IPS-NIHi7 (cell line): Measurements from ENCODE around the gene BORCS6.
"Not testable (repeated sequence)": the region's sequence is repeated elsewhere in the genome, so short reads cannot be mapped to it uniquely, and the experiment has no call there.

Experiments used
- DNase-seq: peaks from one replicate; pipeline ENCODE4 v3.0.0; 2012; ENCODE audit warnings: mixed read lengths; ENCODE audit errors: extremely low spot score

Gene BORCS6

DNA sequence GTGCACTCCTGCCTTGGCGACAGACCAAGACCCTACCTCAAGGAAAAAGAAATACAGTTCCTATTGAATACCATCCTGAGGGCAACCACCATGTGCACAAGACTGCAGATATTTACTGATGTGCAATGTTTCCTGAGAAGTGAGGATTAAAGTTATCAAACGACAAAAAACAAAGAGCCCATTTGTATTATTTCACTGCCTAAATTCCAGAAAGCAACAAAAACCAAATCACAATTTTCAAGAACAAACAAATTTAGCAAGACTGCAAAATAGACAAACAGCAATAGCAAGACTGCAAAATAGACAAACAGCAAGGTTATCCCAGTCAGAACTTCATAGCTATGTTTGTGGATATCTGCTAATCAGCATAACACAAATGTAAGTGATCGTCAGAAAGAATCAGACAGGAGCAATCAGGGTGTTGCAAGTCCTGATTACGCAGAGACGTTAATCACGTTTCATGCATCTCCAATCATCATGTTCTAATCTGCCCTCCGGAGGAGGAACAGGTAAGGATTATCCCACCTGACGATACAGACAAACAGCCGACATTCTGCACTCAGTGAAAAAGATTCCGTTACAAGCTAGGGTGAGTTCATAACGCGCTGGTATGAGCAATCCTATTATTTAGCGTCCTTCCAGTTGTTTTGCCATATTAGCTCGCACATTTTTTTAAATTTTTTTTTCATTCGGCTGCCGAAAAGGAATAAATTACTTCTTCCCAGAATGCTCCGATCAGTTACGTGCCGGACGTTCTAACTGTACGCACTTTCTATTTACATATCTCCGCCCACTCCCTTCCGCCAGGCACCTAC lies 16.7 kb downstream of the BORCS6 start:
- DNase-seq, result no peak

GRCh38 chr17:8170186-8170585 lies 19.8 kb downstream of the BORCS6 start:
- not testable (repeated sequence) for DNase-seq

DNA sequence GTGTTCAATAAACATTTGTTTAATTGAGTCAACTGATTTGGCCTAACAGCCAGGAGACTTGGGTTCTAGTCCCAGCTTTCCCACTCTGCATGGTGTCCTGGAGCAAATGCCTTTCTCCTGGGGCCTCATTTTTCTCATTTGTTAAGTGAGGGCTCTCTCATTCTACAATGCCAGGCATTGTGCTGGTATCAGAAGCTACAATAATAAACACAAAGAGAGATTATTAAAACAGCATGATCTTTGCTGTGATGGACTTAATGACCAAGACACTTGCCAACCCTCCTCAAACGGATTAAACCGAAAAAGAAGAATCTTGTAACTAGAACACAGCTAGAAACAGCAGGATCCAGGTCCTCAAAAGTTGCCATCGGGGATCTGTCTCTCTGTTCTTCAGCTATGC lies 22.5 kb downstream of the BORCS6 start:
- no peak for DNase-seq

- DNase-seq, result no peak
Measured at GRCh38 chr17:8166731-8167130, 23.2 kb downstream of the BORCS6 start.

DNA sequence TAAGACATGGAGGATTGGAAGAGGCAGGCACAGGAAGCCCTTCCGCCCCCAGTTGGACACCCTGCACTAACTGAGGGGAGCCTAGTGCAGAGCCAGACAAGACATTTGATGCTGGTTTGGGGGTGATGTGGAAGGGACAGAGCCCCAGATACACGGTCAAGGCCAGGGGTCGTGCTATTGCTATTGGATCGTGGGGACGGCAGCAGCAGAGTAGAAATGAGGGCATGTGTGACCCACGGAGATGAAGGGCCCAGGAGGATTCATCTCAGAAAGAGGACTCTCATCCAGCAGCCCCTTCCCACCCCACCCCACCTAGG lies 25.2 kb downstream of the BORCS6 start:
- no peak for DNase-seq

- DNase-seq, result peak; percentile 31
Measured at GRCh38 chr17:8163978-8164814, 25.8 kb downstream of the BORCS6 start.

DNA sequence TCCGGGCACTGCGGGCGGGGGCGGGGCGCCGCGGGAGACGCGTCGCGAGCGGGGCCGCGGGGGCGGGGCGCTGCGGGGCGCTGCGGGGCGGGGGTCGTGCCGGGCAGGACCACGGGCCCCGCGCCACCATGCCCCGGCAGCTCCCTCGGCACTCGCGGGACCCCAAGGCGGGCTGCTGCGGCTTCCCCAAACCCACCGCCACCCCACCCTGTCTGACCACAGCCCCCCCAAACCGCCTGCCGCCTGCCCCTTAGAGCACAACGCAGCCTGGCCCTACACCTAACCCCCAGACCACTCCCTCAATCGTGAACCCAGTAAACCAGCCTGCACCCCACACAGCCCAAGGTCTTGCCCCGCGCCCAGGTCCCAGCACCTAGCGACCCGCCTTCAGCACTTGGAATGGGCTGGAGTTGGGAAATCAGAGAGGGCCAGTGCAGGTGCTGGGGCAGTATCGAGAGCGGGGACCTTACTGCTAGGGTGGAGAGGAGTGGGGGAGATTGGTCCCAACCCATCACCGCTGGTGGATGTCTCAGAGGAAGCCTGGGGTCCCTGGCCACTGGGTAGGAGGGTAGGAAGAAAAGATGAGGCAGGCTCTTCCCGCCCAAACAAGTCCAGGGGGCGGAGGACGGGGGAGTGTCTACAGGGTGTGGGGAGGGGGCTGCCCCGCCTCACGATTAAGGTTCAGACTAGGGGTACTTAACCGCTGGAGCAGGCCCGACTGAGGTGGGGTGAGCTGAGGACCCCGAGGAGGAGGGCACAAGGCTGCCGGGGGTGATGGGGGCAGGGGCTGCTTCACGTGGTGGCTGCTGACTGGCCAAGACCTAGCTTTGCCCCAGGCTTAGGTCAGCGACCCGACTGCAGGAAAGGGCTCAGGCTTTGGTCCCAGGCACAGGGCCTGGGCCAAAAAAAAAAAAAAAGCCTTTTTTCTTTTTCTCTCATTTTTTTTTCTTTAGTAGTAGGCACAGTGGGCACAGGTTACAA lies 26.7 kb downstream of the BORCS6 start:
- DNase-seq, result peak; percentile 63

DNA sequence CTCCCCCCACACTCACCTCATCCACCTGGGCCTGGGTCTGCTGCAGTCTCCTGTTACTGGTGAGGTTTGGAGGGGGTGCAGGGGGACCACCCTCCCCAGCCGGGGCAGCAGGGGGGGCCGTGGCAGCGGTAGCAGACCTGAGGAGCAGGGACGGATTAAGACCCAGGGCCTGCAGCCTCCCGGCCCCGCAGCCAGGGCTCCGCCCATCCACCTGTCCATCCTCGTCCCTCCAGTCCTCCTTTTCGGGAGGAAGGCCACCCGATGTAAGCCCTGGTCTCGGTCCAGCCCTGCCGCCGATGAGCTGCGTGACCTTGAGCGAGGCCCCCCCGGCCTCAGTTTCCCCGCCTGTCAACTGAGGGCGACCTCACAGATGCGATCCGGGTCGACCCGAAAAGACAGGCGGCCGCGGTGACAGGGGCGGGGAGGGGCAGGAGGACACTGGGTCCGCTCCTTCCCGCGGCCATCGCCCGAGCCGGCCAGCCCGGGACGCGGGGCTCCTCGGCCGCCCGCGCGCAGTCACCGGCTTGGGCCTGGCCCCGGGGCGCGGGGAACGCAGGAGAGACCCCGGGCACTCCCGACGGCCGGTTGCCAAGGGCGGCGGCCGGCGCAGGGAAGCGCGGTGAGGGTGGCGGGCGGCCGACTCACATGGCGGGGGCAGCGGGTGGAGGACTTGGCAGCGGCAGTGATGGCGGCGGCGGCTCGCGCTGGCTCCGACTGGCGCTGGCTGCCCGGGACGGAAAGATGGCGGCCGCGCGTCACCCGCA lies 27.6 kb downstream of the BORCS6 start, which contains the start of gene VAMP2:
Gene VAMP2, minus strand, starts transcription at position 716 of the 764 bp plus-strand sequence. Its CDS starts 69 bp downstream, at position 647.
- DNase-seq, result peak; percentile 52

- DNase-seq, result no peak
Measured at GRCh38 chr17:8161289-8162232, 28.4 kb downstream of the BORCS6 start.

- no peak for DNase-seq
Measured at GRCh38 chr17:8160741-8161221, 29.2 kb downstream of the BORCS6 start.

GRCh38 chr17:8160224-8160577 lies 29.8 kb downstream of the BORCS6 start:
- DNase-seq, result no peak

- DNase-seq, result no peak
Measured at GRCh38 chr17:8159459-8160223, 30.3 kb downstream of the BORCS6 start.

GRCh38 chr17:8159032-8159400 lies 31.0 kb downstream of the BORCS6 start:
- no peak for DNase-seq

GRCh38 chr17:8158267-8159031 lies 31.5 kb downstream of the BORCS6 start:
- DNase-seq, result peak; percentile 68

- peak; percentile 94 for DNase-seq
Measured at GRCh38 chr17:8156246-8156992, 33.6 kb downstream of the BORCS6 start.

DNA sequence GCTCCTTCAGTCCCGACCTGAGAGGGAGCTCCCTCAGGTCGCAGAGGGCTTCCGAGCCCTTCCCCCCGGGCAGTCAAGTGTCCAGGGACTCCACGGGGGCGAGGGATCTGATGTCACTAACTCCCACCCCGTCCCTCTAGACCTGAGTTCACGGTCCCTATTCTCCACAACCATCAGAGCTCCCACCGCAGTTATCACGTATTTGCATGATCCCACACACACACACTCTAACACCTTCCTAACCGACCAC lies 34.1 kb downstream of the BORCS6 start:
- DNase-seq, result no peak

DNA sequence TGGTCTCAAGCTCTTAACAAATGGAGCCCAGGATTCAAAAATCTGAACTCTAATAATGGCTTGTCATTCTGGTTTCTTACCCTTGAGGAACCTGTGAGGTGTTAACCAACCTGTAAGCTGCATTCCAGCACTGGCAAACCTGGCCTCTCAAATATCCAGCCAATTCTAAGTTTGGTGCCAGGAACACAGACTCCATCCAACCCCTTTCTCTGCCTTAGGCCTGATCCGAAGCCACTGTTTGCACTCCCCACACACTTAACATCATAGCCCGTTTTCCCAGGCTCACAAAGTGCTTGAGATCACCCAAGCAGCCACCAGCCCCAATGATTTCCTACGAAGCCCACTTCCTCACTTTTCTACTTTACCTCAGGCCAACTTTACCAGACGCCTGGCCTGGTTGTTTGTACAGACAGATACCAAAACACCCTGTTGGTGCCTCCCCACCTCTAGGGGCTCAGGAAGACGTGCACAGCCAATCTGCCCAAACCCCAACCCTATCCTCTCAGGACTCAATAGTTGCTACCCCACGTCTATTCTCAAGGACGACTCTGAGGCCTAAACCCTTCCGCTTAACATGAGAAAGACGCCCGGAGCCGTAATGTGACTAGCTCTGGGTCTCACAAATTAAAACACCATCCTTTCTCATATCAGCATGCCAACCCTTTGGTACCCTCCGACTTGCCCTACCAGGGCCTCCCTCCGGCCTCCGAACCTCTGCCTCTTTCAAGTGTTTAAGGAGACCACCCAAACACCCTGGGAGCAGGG lies 34.6 kb downstream of the BORCS6 start:
- no peak for DNase-seq
